SIG-M5 treated with dmso at 0.1 percent for 504 hours (cell line): Measurements from ENCODE around the gene FRAS1.
"Not testable (repeated sequence)": the region's sequence is repeated elsewhere in the genome, so short reads cannot be mapped to it uniquely, and the experiment has no call there.

Experiments used
- DNase-seq: peaks from one replicate; lab custom pipeline; 2025; ENCODE audit not compliant: unreplicated experiment; lab: John Stamatoyannopoulos, UW

FRAS1 gene

DNA sequence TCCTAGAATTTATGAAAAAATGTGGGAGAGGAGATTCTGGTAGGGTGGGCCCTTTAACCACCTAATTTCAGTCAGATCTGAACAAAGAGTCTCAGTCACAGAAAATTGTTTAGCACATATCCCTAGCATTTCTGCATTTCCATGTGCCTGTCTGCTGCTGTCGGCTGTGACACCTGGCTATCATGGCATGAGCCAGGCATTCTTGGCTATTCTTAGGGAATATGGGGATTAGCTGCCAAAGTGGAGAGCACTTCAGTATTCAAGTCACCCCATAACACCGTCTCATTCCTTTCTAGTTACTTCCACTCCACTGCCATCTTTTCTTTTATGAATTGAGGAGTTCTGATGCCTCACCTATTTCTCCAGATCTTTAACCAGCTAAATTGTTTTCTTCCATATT lies 211.5 kb downstream of the FRAS1 start:
- no peak for DNase-seq

- DNase-seq: not testable (repeated sequence)
Observed at GRCh38 chr4:78275450-78275849, 218.3 kb downstream of the FRAS1 start.

DNA sequence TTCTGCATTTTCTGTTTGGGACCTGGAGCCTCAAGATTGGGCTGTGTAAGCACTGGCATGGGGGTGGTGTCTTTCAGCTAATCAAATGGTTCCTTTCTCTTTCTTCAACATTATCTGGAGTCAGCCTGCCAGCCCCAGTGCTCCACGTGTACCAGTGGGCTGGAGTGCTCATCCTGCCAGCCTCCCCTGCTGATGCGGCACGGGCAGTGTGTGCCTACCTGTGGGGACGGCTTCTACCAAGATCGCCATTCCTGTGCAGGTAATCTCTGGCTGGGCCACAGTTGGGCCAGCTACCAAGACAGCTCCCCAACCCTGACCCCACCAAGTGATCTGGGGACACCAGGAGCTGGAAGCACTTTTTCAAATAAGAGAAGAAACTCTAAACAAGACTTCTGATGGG lies 229.2 kb downstream of the FRAS1 start:
- no peak for DNase-seq

DNA sequence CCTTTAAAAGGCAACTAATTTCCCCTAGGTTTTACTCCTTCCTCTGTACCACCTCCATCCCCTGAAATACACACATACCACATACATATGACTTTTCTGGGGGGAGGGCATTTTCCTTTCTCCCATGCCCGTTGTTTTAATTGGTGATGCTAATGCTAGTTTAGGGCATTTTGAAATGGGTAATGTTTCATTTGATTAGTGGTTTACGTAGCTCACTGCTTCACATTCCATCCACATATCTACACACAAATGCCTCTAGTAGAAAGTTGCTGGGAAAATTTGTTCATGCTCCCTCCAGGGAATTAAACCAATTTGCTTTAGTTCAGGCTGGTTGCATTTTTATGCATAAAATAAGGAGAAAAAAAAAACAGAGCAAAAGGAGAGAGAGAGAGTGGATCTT lies 231.2 kb downstream of the FRAS1 start:
- no peak for DNase-seq

DNA sequence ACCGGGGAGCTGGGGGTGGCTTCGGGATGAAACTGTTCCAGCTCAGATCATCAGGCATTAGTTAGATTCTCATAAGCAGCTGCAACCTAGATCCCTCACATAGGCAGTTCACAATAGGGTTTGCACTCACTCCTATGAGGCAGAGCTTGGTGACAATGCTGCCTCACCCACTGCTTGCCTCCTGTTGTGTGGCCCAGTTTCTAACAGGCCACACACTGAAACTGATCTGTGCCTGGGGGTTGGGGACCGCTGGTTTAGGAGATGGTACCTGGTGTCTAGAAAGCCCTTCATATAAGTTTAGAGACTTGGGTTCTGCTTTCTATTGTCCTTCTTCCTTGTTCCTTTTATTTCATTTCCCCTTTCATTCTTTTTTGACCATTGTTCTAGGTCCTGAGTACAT lies 234.2 kb downstream of the FRAS1 start:
- no peak for DNase-seq

DNA sequence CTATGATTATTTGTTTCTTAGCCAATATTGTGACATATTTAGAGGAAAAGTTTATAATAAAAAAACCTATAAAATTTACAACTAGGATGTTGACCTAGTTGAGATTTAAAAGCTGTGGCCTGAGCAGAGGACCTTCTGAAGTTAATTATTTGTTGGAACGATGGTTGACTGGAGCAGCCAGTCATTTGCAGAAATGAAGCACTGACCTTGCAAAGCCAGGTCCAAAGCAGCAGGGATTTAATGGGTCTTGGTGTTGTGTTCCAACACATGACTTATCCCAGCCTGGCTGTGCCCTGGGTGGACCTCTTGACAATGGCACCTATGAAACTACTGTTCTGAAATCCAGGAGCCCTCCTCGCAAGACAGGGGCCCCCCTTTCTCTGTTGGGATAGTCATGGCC lies 235.2 kb downstream of the FRAS1 start:
- no peak for DNase-seq

DNA sequence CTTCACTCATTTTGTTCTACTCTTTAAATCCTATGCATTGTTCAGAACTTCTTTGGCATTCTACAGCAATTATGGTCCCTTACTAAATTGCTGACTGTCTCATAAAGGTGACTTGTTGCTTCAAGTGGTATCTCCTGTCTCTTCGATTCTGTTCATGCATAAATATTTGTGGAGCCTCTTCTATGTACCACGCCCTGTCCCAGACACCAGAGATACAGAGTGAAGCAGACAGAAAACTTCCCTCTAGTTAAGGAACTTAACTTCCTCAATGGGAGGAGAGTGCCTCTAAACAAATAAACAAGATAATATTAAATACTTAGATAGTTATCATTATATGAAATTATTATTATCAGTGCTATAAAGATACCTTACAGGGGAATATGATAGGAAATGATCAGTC lies 235.7 kb downstream of the FRAS1 start:
- no peak for DNase-seq

DNA sequence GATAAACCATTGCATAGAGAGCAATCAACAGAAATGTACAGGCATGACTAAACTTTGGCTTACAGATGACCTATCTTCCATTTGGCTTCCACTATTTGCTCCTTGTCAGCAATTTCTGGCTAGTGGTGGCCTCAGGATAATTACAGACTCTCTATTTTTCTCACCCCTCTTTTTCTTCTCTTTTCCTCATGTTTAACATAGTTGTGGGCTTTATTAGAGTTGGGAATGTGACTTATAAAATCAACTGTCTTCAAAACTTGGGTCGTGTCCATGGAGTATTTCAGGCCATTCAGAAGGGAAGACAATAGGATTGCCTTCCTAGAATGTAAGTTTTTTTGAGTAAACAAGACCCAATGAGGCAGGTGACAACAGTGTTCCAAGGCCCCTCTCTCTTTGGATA lies 236.2 kb downstream of the FRAS1 start:
- no peak for DNase-seq

GRCh38 chr4:78293821-78294301 lies 236.7 kb downstream of the FRAS1 start:
- no peak for DNase-seq

DNA sequence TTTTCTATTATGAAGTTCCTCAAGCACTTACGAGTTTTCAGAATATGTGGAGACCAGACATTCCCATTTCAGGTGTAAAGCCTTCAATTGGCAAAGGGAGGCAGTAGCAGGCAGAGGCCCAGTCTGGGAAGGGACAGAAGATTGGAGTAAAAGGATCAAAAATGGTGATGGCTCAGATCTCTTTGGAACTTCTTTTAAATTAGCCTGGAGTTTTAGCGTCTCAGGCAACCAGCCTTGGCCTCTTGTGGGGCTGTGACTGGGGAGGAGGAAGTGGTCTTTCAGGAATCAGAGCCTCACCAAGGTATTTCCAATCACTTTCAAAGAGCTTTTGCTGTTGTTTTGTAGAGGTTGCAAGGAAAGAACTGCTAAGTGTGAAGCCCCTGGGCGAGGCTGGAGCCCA lies 239.1 kb downstream of the FRAS1 start:
- no peak for DNase-seq

DNA sequence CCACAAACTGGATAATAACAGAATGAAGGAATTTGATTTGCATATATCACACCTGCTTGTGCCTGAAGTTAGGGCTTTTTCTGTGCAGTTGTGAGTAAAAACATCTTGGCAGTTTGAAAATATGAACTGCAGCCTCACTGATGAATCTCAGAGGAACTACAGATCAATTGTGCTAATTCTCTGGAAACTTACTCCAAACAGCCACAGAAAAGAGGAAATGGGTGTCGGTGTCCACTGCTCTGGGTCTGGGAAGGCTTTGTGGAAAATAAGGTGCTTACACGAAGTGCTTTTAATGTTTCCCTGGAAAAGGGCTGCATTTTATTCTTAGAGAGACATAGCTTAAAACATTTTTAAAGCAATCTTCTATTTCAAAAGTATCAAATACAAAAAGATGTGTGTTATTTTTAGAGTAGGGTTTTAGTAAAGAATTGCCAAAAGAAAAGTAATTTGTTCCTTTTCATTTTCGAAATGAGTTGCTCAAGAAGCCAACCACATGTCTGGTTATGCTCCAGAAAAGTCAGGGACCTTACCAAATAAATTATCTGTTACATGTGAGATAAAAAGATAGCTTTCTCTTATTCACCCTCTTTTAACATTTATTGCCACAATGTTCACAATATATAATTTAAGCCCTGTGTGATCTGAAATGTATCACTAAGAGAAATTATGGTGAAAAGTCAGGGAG lies 240.1 kb downstream of the FRAS1 start:
- no peak for DNase-seq

DNA sequence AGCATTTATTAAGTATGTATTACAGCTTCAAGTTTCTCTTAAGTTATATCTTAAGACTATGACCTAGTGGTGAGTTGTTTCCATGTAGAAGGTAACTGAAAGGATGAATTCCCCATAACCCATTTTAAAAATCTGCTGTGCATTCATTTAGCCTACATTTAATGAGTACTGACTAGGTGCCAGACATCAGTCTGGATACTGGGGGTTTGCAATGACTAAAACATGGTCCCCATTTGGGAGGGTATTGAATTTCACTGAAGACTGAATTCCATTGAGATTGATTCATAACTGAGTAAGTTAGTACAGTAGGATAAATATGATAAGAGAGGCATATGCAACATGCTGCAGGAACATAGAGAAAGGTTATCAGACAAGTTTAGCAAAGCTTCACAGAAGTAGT lies 241.5 kb downstream of the FRAS1 start:
- no peak for DNase-seq

- DNase-seq: no peak
Observed at GRCh38 chr4:78299565-78299972, 242.4 kb downstream of the FRAS1 start.

- not testable (repeated sequence) for DNase-seq
Observed at GRCh38 chr4:78307263-78307662, 250.1 kb downstream of the FRAS1 start.

GRCh38 chr4:78308517-78308916 lies 251.4 kb downstream of the FRAS1 start:
- DNase-seq: no peak

GRCh38 chr4:78309352-78309751 lies 252.2 kb downstream of the FRAS1 start:
- DNase-seq: no peak

GRCh38 chr4:78310007-78310739 lies 253.1 kb downstream of the FRAS1 start:
- DNase-seq: no peak

- peak; percentile 9 for DNase-seq
Observed at GRCh38 chr4:78310740-78311115, 253.6 kb downstream of the FRAS1 start.

GRCh38 chr4:78311306-78311705 lies 254.2 kb downstream of the FRAS1 start:
- no peak for DNase-seq

GRCh38 chr4:78312989-78313753 lies 256.0 kb downstream of the FRAS1 start:
- no peak for DNase-seq

DNA sequence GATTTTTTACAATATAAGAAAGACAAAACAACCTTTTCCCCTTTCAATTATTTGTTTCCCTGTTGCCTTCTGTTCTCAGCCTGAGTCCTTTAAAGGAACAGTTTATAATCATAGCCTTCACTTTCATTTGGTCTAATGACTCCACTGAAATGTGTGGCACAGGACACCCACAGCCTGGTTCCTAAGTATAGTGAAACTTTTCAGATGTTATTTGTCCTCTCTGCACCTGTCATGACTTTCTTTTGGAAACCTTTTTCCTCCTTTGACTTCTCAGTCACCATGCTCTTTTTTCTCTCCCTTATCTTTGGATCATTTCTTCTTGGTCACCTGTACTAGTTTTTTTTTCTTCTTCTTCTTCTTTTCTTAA lies 256.6 kb downstream of the FRAS1 start:
- no peak for DNase-seq

- DNase-seq: no peak
Observed at GRCh38 chr4:78318126-78318525, 261.0 kb downstream of the FRAS1 start.
